ENCODE results near the gene DBN1. TPM values are rescaled to one million over a fixed set of nuclear protein-coding genes. Genes with fewer than 3 reads are reported as not detected.
A peak's percentile ranks its signal among the peaks of the same experiment; 100 is the strongest.

The DBN1 gene
- total and polyA plus RNA-seq, 9 of the 15 experiments (the other 6 are each of a cell fraction or from before 2014, with no cell fraction given): 0.25 to 87.2 (median 27.9) TPM

- TF ChIP-seq AFF4 (CRISPR knock-in tag; IDR thresholded peaks at IDR 0.05) (peak; percentile 84), NR2F6 (CRISPR knock-in tag; IDR thresholded peaks at IDR 0.05) (no peak), MNT (conservative IDR thresholded peaks at IDR 0.05) (peak; percentile 65 to 81), ZNF696 (CRISPR knock-in tag; conservative IDR thresholded peaks at IDR 0.05) (no peak), SNAPC5 (CRISPR knock-in tag; IDR thresholded peaks at IDR 0.05) (no peak), MAX (CRISPR knock-in tag; IDR thresholded peaks at IDR 0.05) (peak; percentile 53), POU5F1 (IDR thresholded peaks at IDR 0.05; ENCODE audit: borderline replicate concordance, low read depth, low read length, partially characterized antibody) (no peak), PURB (CRISPR knock-in tag; IDR thresholded peaks at IDR 0.05; ENCODE audit: low read depth) (no peak), MAFK (IDR thresholded peaks at IDR 0.05; ENCODE audit: low read length) (no peak), PBX2 (CRISPR knock-in tag; IDR thresholded peaks at IDR 0.05; ENCODE audit: low read depth) (peak; percentile 77), PBX2 (tag; conservative IDR thresholded peaks at IDR 0.05; ENCODE audit: low read depth) (peak; percentile 98), EGR1 (conservative IDR thresholded peaks at IDR 0.05) (peak; percentile 96), ASH1L (IDR thresholded peaks at IDR 0.05; ENCODE audit: borderline replicate concordance, low read depth, partially characterized antibody) (peak; percentile 89), MLX (CRISPR knock-in tag; conservative IDR thresholded peaks at IDR 0.05) (no peak), NRF1 (conservative IDR thresholded peaks at IDR 0.05 in 1 of 2, IDR thresholded peaks at IDR 0.05 in 1 of 2) (peak; percentile 79 to 82), NUFIP1 (IDR thresholded peaks at IDR 0.05; ENCODE audit: partially characterized antibody) (no peak)
Measured at GRCh38 chr5:177425801-177426565, 47.5 kb downstream of the DBN1 start (continued).

All from K562 (cell line).